GM23338 (cell line): ENCODE measurements around the gene GIGYF2. TPM values are rescaled to one million over a fixed set of nuclear protein-coding genes. Genes with fewer than 3 reads are reported as not detected.

Source experiments
- ATAC-seq: fragments of 200-7000 bp; cut with Tn5 transposase; 3 replicates; pipeline ENCODE4 v1.9.1; 2020
- DNase-seq: peaks from one replicate; pipeline ENCODE4 v3.0.0-alpha.2; 2015; ENCODE audit warnings: low spot score
- H2AFZ ChIP-seq: fragments of 200-600 bp; sonication (generic); 2 replicates; pipeline ENCODE4 v1.8.0; 2016; ENCODE audit warnings: antibody characterized with exemption, mild to moderate bottlenecking, moderate library complexity
- H3F3A ChIP-seq: fragments of 200-600 bp; sonication (generic); replicated peaks from 2 replicates; pipeline ENCODE4 v1.8.0; 2017; ENCODE audit warnings: antibody characterized with exemption, mixed run types, low read depth
- H3K27ac ChIP-seq: fragments of 200-600 bp; sonication (generic); 2 replicates; pipeline ENCODE4 v1.6.1; 2016; ENCODE audit warnings: low read depth
- H3K27me3 ChIP-seq: fragments of 200-600 bp; sonication (generic); 2 replicates; pipeline ENCODE4 v1.8.0; 2016; ENCODE audit warnings: mild to moderate bottlenecking, mixed run types, moderate library complexity; ENCODE audit not compliant: insufficient read depth
- H3K36me3 ChIP-seq: fragments of 200-600 bp; sonication (generic); 2 replicates; pipeline ENCODE4 v1.8.0; 2016; ENCODE audit warnings: mild to moderate bottlenecking; ENCODE audit not compliant: insufficient read depth
- H3K4me1 ChIP-seq: fragments of 200-600 bp; sonication (generic); 2 replicates; pipeline ENCODE4 v1.8.0; 2016; ENCODE audit warnings: mild to moderate bottlenecking, moderate library complexity; ENCODE audit not compliant: insufficient read depth
- H3K4me2 ChIP-seq: fragments of 200-600 bp; sonication (generic); 2 replicates; pipeline ENCODE4 v1.7.1; 2017; ENCODE audit warnings: mixed run types
- H3K4me3 ChIP-seq: fragments of 200-600 bp; sonication (generic); 2 replicates; pipeline ENCODE4 v1.6.1; 2016; ENCODE audit warnings: mixed run types
- H3K79me2 ChIP-seq: fragments of 200-600 bp; sonication (generic); replicated peaks from 2 replicates; pipeline ENCODE4 v1.8.0; 2017; ENCODE audit warnings: mild to moderate bottlenecking; ENCODE audit not compliant: insufficient read depth
- H3K9me2 ChIP-seq: fragments of 200-600 bp; sonication (generic); 2 replicates; pipeline ENCODE4 v1.8.0; 2017; ENCODE audit not compliant: insufficient read depth
- H4K20me1 ChIP-seq: fragments of 200-600 bp; sonication (generic); replicated peaks from 2 replicates; pipeline ENCODE4 v1.8.0; 2017; ENCODE audit warnings: mild to moderate bottlenecking; ENCODE audit not compliant: insufficient read depth
- H3K27ac Mint-ChIP-seq: 2 replicates; pipeline ENCODE4 v1.8.0; 2020; ENCODE audit warnings: inconsistent platforms, mild to moderate bottlenecking, moderate library complexity, mixed read lengths
- H3K27me3 Mint-ChIP-seq: 3 replicates; pipeline ENCODE4 v1.8.0; 2022; ENCODE audit warnings: low read depth, mild to moderate bottlenecking, moderate library complexity, mixed read lengths, inconsistent platforms; ENCODE audit not compliant: insufficient read depth, poor library complexity
- H3K36me3 Mint-ChIP-seq: 3 replicates; pipeline ENCODE4 v1.8.0; 2021; ENCODE audit warnings: low read depth, mild to moderate bottlenecking, inconsistent platforms, moderate library complexity, mixed read lengths
- H3K4me1 Mint-ChIP-seq: 3 replicates; pipeline ENCODE4 v1.8.0; 2020; ENCODE audit warnings: mild to moderate bottlenecking, inconsistent platforms, mixed read lengths
- H3K4me3 Mint-ChIP-seq: 3 replicates; pipeline ENCODE4 v1.8.0; 2021; ENCODE audit warnings: moderate library complexity, mild to moderate bottlenecking, inconsistent platforms, mixed read lengths
- H3K9me3 Mint-ChIP-seq: 3 replicates; pipeline ENCODE4 v1.8.0; 2020; ENCODE audit warnings: moderate library complexity, mild to moderate bottlenecking, inconsistent platforms, mixed read lengths
- CREB1 ChIP-seq: fragments of 250-450 bp; sonication (Bioruptor Pico); IDR thresholded peaks from 2 replicates; pipeline ENCODE4 v1.5.0; 2020; ENCODE audit warnings: low read depth, mild to moderate bottlenecking, moderate library complexity
- EZH2 ChIP-seq: fragments of 200-600 bp; sonication (generic); IDR thresholded peaks from one replicate; pipeline ENCODE4 v1.8.0; 2017; ENCODE audit warnings: antibody characterized with exemption, mild to moderate bottlenecking, low read depth; ENCODE audit not compliant: unreplicated experiment
- EZH2phosphoT487 ChIP-seq: fragments of 200-600 bp; sonication (generic); IDR thresholded peaks from one replicate; pipeline ENCODE4 v1.8.1; 2018; ENCODE audit warnings: antibody characterized with exemption; ENCODE audit not compliant: unreplicated experiment
- NANOG ChIP-seq: IDR thresholded peaks from 2 replicates; pipeline ENCODE4 v1.6.1; 2016; ENCODE audit warnings: antibody characterized with exemption, borderline replicate concordance
- POLR2AphosphoS5 ChIP-seq: IDR thresholded peaks from 2 replicates; pipeline ENCODE4 v1.6.1; 2016; ENCODE audit warnings: antibody characterized with exemption, low read depth
- STAT1 ChIP-seq: IDR thresholded peaks from one replicate; pipeline ENCODE4 v1.6.1; 2016; ENCODE audit warnings: antibody characterized with exemption; ENCODE audit not compliant: unreplicated experiment
- ZNF114 ChIP-seq: fragments of 250-450 bp; sonication (Bioruptor Pico); IDR thresholded peaks from 2 replicates; pipeline ENCODE4 v1.5.0; 2020; ENCODE audit warnings: mild to moderate bottlenecking, moderate library complexity
- polyA plus RNA-seq: library from polyadenylated mRNA; unstranded; fragments of >200 nt; fragmentation: Nextera tagmentation; extraction: Ambion mirVana; gene quantifications from 2 replicates; pipeline ENCODE4 v1.2.1, GENCODE V29; 2016
- total RNA-seq: library from RNA; depleted of rRNA; stranded (reverse); fragments of >200 nt; shearing (Covaris generic); gene quantifications from 2 replicates; pipeline ENCODE4 v1.2.3, GENCODE V29; 2014
- TF ChIP-seq, protein P1 (sequence below): IDR thresholded peaks from 2 replicates; pipeline ENCODE4 v1.6.1; 2016; ENCODE audit warnings: antibody characterized with exemption
- TF ChIP-seq, protein P2 (sequence below), 2 experiments: fragments of 200-600 bp in 1 of 2; sonication (generic) in 1 of 2; conservative IDR thresholded peaks; 2 replicates each; pipeline versions ENCODE4 v1.5.1 to v1.6.1; 2016 to 2017; ENCODE audit warnings: antibody characterized with exemption in 2 of 2, low read depth in 2 of 2, mild to moderate bottlenecking in 2 of 2, moderate library complexity in 1 of 2
- TF ChIP-seq, protein P3 (sequence below): IDR thresholded peaks from one replicate; pipeline ENCODE4 v1.6.1; 2018; ENCODE audit warnings: antibody characterized with exemption; ENCODE audit not compliant: unreplicated experiment

Gene GIGYF2
- total and polyA plus RNA-seq, 2 experiments from 2014 or later = 48.9 to 104 TPM

DNA sequence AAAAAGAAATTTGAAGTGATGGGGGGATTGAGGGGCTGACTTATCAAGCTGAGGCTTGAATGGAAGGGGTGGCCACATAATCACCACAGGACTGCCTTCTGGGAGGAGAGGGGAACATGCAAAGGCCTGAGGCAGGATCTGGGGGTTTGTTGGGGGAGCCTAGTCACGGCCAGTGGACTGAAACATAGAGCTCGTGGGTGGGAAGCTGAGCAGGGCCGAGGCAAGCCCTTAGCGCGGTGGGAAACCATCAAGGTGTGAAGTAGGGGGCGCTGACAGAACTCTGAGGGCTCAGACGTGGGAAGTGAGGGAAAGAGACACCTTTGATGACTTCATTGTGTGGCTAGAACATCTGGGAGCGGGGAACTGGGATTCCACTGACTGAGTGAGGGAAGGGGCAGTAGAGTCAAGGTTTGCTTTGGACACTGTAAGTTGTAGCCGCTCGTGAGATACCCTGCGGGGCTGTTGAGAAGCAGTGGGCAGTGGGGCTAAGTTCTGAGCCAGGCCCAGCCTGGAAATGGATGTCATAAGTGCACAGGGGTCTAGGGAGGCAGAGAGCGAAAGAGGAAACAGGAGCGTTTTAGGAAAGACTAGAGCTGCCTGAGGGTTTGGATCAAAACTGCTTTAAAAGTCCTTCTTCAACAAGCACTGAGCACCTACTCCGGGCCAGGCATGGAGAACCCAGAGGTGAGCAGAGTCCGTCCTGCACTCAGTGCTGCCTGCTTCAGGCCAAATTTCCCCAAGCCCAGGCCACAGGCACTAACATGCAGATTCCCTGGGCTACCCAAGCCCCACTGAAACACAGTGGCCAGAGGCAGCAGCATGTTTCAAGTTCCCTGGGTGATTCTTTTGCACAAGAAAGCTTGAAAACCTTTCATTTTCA is 172.2 kb downstream of the GIGYF2 start:
- H3K4me1 Mint-ChIP-seq = peaks cover 12% of the 10 kb centered on the region
- no peaks in the 10 kb centered on the region for H3F3A ChIP-seq
- no peak overlapping the region for H3K4me2 ChIP-seq
- DNase-seq (peak; percentile 62), ATAC-seq (peak; percentile 78)
- no peaks in the 10 kb centered on the region for H3K27me3 ChIP-seq
- no peak overlapping the region; the same call in 1 of the 2 replicates for H3K27ac Mint-ChIP-seq
- TF ChIP-seq STAT1 = no peak
- no peak for TF ChIP-seq EZH2
- TF ChIP-seq POLR2AphosphoS5 = no peak
- TF ChIP-seq, protein P1, sequence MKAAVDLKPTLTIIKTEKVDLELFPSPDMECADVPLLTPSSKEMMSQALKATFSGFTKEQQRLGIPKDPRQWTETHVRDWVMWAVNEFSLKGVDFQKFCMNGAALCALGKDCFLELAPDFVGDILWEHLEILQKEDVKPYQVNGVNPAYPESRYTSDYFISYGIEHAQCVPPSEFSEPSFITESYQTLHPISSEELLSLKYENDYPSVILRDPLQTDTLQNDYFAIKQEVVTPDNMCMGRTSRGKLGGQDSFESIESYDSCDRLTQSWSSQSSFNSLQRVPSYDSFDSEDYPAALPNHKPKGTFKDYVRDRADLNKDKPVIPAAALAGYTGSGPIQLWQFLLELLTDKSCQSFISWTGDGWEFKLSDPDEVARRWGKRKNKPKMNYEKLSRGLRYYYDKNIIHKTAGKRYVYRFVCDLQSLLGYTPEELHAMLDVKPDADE = no peak
- TF ChIP-seq, protein P2, sequence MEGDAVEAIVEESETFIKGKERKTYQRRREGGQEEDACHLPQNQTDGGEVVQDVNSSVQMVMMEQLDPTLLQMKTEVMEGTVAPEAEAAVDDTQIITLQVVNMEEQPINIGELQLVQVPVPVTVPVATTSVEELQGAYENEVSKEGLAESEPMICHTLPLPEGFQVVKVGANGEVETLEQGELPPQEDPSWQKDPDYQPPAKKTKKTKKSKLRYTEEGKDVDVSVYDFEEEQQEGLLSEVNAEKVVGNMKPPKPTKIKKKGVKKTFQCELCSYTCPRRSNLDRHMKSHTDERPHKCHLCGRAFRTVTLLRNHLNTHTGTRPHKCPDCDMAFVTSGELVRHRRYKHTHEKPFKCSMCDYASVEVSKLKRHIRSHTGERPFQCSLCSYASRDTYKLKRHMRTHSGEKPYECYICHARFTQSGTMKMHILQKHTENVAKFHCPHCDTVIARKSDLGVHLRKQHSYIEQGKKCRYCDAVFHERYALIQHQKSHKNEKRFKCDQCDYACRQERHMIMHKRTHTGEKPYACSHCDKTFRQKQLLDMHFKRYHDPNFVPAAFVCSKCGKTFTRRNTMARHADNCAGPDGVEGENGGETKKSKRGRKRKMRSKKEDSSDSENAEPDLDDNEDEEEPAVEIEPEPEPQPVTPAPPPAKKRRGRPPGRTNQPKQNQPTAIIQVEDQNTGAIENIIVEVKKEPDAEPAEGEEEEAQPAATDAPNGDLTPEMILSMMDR (conservative IDR thresholded peaks at IDR 0.05; ENCODE audit: low read depth in 2 of 2) = peak in 1 of 2 experiments; percentile 59; a peak in 2 of 4 replicates
- no peak for TF ChIP-seq CREB1 (CRISPR knock-in tag)
- no peak for TF ChIP-seq ZNF114 (CRISPR knock-in tag)
- no peaks in the 10 kb centered on the region for H3K4me1 ChIP-seq
- no peak overlapping the region for H3K27ac ChIP-seq
- peaks cover 10% of the 10 kb centered on the region for H3K27me3 Mint-ChIP-seq
- no peaks in the 10 kb centered on the region for H3K36me3 Mint-ChIP-seq
- H2AFZ ChIP-seq = no peak overlapping the region
- H3K4me3 ChIP-seq = no peak overlapping the region
- no peaks in the 10 kb centered on the region for H3K36me3 ChIP-seq
- no peaks in the 10 kb centered on the region for H3K9me2 ChIP-seq
- H3K9me3 Mint-ChIP-seq = no peaks in the 10 kb centered on the region
- H4K20me1 ChIP-seq = peaks cover 5% of the 10 kb centered on the region; the same call in 1 of the 2 replicates
- no peaks in the 10 kb centered on the region for H3K79me2 ChIP-seq
- no peak overlapping the region for H3K4me3 Mint-ChIP-seq

DNA sequence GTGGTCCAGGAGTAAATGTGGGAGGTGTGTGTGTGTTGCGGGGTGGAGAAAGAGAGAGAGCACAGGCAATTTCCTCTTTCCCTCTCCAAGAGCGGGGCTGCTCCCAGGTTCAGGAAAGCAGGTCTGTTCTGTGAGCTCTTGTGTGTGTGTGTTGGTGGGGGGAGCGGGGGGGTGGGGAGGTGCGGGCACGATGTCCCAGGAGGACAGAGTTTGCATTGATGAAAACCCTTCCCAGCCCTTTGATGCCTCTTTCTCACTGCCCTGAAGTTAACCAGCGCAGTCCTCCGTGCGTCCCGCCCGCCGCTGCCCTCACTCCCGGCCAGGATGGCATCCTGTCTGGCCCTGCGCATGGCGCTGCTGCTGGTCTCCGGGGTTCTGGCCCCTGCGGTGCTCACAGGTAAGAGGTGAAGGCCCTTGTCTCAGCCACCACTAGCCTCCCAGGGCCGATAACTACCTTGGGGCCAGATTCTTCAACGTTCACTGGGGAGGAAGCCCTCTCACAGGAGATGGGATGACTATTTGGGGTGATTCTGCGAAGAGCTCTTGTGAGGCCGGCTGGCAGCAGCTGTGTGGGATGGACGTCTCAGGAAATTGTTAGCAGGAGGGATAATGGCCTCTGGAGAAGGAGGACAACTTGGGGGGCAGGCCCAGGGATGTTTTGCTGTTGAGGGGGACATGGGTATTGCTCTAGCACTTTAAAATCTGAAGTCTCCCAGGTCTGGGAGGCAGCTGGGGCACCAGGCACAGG is 173.1 kb downstream of the GIGYF2 start, which contains the start of gene SNORC:
SNORC (plus strand) TSS at position 247 of the 748 bp plus-strand sequence; CDS start at position 325, 78 bp downstream.
- no peaks in the 10 kb centered on the region for H3K36me3 ChIP-seq
- peak; percentile 8; the same call in 2 of the 3 replicates for ATAC-seq
- H3K4me3 Mint-ChIP-seq = no peak within 1 kb of the TSS
- TF ChIP-seq POLR2AphosphoS5 (no peak), NANOG (no peak), CREB1 (CRISPR knock-in tag) (no peak), ZNF114 (CRISPR knock-in tag) (no peak), EZH2phosphoT487 (no peak), EZH2 (no peak)
- TF ChIP-seq, protein P1 = no peak
- TF ChIP-seq, protein P3, sequence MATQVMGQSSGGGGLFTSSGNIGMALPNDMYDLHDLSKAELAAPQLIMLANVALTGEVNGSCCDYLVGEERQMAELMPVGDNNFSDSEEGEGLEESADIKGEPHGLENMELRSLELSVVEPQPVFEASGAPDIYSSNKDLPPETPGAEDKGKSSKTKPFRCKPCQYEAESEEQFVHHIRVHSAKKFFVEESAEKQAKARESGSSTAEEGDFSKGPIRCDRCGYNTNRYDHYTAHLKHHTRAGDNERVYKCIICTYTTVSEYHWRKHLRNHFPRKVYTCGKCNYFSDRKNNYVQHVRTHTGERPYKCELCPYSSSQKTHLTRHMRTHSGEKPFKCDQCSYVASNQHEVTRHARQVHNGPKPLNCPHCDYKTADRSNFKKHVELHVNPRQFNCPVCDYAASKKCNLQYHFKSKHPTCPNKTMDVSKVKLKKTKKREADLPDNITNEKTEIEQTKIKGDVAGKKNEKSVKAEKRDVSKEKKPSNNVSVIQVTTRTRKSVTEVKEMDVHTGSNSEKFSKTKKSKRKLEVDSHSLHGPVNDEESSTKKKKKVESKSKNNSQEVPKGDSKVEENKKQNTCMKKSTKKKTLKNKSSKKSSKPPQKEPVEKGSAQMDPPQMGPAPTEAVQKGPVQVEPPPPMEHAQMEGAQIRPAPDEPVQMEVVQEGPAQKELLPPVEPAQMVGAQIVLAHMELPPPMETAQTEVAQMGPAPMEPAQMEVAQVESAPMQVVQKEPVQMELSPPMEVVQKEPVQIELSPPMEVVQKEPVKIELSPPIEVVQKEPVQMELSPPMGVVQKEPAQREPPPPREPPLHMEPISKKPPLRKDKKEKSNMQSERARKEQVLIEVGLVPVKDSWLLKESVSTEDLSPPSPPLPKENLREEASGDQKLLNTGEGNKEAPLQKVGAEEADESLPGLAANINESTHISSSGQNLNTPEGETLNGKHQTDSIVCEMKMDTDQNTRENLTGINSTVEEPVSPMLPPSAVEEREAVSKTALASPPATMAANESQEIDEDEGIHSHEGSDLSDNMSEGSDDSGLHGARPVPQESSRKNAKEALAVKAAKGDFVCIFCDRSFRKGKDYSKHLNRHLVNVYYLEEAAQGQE = no peak
- TF ChIP-seq, protein P2 (conservative IDR thresholded peaks at IDR 0.05; ENCODE audit: low read depth in 2 of 2) = no peak

More for the DNA sequence above, 173.1 kb downstream of the GIGYF2 start, which contains the start of gene SNORC:
- Histone ChIP-seq H3K79me2 (no peaks in the 10 kb centered on the region), H3F3A (no peaks in the 10 kb centered on the region), H2AFZ (no peak within 1 kb of the TSS), H3K4me2 (no peak within 1 kb of the TSS), H3K9me2 (no peaks in the 10 kb centered on the region), H4K20me1 (peaks cover 5% of the 10 kb centered on the region; the same call in 1 of the 2 replicates), H3K4me3 (no peak within 1 kb of the TSS), H3K27me3 (no peaks in the 10 kb centered on the region; the same call in 1 of the 2 replicates), H3K27ac (no peak within 1 kb of the TSS), H3K4me1 (no peaks in the 10 kb centered on the region)
- H3K4me1 Mint-ChIP-seq = peaks cover 12% of the 10 kb centered on the region
- H3K9me3 Mint-ChIP-seq = no peaks in the 10 kb centered on the region
- H3K27me3 Mint-ChIP-seq = peaks cover 18% of the 10 kb centered on the region
- DNase-seq = no peak
- no peaks in the 10 kb centered on the region for H3K36me3 Mint-ChIP-seq
- no peak within 1 kb of the TSS; the same call in 1 of the 2 replicates for H3K27ac Mint-ChIP-seq
